GM21381 (cell line): ENCODE data around the gene ZNF669.
"Not testable (repeated sequence)": the region's sequence is repeated elsewhere in the genome, so short reads cannot be mapped to it uniquely, and the experiment has no call there.

Experiments used
- ATAC-seq: cut with Tn5 transposase; IDR thresholded peaks from one replicate; pipeline ENCODE4 v1.9.1; 2021; ENCODE audit warnings: mild to moderate bottlenecking, moderate library complexity; ENCODE audit not compliant: unreplicated experiment

ZNF669 gene

DNA sequence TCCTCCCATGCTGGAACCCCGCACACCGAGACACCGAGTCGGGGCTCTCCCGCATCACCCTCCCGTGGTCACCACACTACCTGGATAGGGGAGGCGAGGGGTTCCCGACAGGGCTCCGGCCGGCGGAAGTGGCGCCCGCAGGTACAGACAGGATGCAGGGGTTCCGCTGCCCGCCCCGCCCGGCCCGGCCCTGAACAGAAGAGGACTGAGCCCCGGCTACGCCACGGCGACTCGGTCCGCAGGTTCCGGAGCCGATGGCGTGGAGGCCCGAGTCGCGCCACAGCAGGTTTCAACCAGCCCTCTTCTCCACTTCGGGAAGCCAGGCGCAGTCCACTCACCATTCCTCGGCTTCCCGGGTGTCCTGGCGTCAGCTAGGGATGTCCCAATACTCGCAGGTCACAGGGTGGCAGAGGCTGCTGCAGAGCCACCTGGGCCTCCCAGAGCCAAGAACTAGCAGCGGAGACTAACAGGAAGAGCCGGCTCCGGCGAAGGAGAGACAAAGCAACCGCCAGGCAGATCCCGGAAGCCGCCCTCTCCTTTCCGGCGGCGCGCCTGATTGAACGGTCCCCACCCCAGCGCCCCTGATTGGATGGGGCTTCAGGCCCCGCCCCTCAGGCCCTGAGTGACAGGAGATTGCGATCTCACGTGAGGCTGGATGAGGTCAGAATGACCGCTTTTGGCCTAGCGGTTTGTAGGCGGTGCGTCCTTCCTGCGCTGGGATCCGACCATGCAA is at the start of gene ZNF669:
Gene ZNF669 (minus strand): TSS at position 498 of the 733 bp plus-strand sequence. CDS start 157 bp downstream, at position 341.
- peak; percentile 99 for ATAC-seq

DNA sequence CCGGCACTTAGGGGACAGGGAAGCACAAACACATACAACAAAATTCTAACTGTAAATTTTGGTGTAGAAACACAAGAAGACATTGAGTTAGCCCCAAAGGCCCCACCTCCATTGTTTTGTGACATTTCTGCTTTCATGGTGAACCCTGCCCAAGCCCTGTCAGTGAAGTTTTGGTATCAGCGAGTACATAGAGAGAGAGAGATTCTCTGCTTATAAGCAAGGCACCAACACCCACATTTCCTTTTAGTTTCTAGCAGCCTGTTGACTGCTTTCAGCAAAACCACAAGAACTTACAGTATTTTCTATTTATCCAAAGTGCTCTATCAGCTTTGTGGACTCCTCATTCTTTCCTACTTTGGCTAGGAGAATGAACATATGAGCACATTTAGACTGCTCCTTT is 43.6 kb upstream of the ZNF669 start:
- ATAC-seq: no peak

DNA sequence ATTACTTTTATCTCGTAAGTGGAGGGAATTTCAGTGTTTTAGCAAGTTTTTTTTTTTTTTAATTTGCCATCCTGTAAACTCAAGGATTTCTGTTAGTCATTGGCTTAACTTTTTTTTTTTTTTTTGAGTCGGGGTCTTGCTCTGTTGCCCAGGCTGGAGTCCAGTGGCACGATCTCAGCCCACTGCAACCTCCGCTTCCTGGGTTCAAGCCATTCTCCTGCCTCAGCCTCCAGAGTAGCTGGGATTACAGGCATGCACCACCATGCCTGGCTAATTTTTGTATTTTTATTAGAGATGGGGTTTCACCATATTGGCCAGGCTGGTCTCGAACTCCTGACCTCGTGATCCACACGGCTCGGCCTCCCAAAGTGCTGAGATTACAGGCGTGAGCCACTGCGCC is 43.0 kb upstream of the ZNF669 start:
- ATAC-seq: not testable (repeated sequence)

DNA sequence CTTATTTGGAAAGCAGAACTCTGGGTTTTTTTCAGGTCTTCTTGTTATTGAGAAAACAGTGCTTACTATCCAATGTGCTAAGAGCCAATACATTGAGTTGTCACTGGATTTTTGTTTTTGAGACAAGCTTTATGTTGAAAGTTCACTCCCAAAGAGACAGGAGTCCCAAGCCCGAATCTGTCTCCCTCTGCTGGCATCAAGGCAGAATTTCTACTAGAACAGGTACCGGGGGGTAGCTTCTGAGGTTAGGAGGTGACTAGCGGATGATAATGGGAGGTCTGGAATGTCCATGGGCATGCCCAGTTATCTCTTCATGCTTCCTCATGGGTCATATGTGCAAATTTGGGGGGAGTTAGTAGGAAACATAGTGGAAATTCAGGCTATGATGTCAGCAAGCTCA is 42.5 kb upstream of the ZNF669 start:
- no peak for ATAC-seq

DNA sequence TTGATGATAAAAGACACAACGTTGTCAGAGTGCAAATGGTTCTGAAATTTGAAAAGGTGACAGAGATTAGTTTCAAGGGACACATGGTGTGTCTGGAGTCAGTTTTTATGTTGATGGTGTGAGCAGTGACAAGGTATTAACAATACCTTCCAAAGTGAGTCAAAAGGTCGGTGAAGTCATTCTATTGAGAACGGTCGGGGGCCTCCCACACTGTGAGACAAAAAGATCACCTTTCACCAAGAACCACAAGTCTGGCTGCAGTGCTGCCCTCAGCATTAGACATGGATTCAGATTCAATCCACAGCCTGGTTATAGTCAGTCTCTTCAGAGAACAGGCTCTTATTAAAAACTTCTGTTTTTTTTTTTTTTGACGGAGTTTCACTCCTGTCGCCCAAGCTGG is 41.1 kb upstream of the ZNF669 start:
- no peak for ATAC-seq

DNA sequence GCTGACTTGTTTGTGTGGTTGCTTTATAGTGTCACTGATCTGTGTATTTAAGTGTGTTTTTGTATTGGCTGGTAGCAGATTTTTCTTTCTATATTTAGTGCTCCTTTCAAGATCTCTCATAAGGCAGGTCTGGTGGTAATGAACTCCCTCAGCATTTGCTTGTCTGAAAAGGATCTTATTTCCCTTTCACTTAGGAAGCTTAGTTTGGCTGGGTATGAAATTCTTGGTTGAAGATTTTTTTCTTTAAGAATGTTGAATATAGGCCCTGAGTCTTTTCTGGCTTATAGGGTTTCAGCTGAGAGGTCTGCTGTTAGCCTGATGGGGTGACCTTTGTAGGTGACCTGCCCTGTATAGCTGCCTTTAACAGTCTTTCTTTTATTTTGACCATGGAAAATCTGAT is 35.4 kb upstream of the ZNF669 start:
- not testable (repeated sequence) for ATAC-seq

DNA sequence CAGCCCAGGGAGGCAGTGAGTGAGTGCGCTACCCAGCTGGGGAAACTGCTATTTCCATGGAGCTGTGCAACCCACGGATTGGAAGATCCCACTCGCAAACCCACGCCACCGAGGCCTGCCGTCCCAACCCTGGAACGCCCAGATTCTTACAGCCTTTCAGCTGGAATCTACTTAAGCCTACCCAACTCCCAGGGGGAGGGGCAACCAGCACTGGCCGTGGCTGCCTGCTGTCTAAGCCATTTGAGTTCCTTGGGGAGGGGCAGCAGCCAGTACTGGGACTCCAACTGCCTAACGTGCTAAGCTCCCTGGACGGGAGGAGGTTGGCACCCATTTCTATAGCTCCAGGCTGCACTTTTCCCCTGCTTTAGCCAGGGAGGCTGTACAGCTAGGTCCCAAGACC is 27.1 kb upstream of the ZNF669 start:
- ATAC-seq: no peak

DNA sequence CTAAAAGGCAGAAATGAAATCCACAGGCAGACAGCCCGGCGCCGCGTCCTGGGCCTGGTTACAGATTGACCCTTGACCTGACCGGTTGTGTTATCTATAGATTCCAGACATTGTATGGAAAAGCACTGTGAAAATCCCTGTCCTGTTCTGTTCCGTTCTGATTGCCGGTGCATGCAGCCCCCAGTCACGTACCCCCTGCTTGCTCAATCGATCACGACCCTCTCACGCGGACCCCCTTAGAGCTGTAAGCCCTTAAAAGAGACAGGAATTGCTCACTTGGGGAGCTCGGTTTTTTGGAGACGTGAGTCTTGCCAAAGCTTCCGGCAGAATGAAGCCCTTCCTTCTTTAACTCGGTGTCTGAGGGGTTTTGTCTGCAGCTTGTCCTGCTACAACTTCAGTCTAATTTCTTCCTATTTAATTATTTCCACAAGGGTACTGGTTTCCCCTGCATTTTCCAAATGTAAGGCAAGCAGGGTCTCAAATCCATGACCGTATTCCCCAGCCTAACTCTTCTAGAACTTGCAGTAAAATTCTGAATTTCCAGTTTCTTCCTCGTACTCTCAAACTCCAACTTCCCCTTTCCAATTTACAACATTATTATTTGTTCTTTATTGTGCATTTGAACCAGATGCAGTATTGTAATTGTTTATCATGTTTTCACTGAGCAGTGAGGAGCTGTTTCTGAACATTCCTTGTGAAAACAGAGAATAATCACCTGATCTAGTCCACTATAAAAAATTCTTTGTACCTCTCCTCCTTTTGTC is 23.5 kb upstream of the ZNF669 start:
- ATAC-seq: not testable (repeated sequence)

DNA sequence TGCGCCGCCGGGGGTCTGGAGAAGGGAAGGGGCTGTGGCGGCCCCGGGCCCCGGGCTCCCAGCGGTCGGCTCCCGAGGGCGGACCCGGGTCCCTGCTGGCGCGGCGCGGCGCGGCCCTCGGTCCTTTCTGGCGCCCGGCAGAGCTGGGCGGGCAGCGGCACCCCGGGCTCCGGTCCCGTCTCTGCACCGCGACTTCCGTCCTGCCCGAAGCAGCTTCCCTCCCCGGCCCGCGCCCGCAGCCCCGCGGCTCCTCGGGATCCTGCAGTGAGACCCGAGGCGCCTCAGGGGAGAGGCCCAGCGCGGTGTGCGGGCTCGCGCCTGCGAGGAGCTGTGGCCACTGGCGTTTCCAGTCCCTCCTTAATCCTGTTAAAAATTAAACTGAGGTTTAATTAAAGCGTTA is 22.4 kb upstream of the ZNF669 start:
- peak; percentile 59 for ATAC-seq

DNA sequence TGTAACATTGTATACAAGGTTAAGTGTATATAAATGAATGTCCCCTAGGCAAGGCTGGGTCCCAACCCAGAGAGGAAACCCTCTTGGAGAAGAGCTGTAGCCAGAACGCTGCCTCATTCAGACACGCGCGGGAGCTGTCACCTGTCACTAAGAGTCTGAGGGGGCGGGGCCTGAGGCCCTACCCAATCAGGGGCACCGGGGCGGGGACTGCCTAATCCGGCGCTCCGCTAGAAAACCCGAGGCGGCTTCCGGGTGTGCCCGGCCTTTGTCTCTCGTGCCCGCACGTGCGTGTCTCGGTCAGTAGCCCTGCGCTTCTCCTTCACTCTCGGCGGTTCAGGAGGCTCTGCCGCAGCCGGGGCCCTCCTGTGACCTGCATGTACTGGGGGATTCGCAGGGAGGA is 22.0 kb upstream of the ZNF669 start:
- peak; percentile 98 for ATAC-seq

DNA sequence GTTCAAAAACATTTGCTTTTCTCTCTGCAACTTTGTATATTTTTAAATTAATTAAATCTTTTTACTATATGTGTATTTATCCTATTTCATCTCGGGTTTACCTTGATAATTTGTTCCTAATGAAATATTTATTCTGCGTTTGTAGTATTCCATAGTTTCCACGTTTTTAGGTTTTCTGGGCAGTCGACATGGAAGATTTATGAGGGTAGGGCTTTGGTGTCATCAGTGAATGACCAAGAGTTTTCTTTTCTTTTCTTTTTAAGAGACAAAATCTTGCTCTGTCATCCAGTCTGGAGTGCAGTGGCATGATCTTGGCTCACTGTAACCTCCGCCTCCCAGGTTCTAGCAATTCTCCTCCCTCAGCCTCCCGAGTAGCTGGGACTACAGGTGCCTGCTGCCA is 17.2 kb upstream of the ZNF669 start:
- ATAC-seq: no peak

DNA sequence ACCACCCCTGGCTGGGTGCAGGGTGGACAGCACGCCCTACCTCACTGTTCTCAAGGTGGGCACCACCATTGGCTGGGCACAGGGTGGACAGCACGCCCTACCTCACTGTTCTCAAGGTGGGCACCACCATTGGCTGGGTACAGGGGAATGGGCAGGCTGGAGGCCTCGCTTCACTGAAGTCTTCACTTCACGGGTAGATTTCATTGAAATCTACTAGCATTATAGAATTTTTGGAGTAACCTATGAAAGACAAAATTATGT is 16.2 kb upstream of the ZNF669 start:
- not testable (repeated sequence) for ATAC-seq

DNA sequence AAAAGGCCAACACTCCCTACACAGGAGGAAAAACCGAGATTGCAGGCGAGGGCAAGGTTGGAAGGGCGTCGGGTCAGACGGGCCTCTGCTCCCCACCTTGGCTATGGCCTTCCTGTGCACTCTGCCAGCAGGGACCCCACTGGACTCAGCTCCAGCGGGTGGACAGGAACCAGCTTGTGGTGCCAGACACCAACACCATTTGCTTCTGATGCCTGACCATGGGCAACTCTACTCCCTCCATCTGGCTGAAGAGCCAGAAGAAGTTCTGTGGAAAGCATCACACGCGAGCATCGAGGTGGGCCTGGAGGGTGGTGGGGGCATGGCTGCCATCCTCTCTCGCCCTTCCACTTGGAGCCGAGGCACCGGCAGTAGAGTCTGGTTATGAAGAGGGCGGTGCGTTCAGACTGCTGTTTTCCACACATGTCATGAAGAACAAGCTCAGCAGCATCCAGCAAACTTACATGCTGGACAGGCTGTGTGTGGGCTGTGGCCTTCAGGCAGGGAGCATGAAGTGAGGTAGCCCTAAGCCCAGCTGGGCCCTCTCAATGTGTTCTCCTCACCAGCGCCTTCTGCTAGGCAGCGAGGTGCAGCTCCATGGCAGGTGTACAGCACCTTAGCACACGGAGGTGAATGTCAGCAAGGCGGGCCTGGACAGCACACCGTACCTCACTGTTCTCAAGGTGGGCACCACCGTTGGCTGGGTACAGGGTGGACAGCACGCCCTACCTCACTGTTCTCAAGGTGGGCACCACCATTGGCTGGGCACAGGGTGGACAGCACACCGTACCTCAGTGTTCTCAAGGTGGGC is 15.6 kb upstream of the ZNF669 start:
- no peak for ATAC-seq

DNA sequence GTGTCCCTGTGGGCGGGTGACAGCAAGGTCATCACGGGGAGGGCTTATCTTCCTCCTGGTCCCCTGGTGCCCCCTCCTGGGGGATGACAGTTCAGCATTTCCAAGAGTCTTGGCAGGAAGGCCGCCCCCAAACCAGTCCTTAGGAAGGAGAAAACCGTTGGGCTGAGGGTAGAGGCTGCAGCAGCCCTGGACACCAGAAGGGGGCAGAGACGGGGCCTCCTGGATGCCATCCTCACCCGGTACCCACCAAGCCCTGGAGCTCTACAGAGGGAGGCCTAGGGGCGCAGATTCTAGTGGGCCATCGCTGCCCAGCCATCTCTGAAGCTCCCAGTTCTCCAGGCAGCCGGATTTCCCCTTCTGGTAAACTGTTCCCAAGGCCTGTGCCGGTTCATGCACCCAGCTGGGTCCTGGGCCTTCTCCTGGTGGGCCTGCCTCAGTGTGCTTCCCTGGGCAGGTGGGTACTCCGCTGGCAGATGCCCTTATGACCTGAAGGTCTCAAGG is 14.8 kb upstream of the ZNF669 start:
- no peak for ATAC-seq

DNA sequence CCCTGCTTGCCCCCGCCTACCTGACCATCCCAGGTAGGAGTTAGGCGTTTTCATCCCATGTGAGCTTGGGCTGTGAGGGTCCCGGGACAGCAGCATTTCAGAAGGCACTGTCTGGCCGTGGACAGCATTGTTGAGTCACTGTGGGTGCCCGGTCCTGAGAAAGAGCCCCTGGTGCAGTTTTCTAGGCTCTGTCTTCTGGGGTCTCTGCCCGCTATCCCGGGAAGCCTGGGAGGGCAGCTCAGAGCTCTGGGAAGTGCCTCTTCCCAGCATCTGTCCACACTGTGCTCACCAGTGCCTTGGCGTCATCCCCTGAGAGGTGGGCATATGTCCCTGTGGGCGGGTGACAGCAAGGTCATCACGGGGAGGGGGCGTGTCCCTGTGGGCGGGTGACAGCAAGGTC is 11.4 kb upstream of the ZNF669 start:
- no peak for ATAC-seq

DNA sequence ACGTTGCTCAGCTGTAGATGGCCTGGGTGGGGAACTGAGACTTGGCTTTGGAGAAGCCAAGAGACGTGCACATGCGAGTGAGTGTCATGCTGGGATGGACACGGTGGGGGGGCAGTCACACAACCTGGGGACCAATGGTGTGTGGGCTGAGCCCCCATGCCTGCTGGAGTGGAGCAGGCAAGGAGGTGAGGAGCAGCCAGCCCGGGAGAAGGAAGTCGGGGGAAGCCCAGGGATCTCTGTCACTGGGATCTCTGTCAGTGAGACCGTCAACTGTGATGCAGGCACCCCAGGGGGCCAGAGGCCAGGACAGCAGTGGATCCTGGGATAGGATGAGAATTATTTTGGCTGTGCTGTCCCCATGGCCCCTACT is 11.0 kb upstream of the ZNF669 start:
- no peak for ATAC-seq

DNA sequence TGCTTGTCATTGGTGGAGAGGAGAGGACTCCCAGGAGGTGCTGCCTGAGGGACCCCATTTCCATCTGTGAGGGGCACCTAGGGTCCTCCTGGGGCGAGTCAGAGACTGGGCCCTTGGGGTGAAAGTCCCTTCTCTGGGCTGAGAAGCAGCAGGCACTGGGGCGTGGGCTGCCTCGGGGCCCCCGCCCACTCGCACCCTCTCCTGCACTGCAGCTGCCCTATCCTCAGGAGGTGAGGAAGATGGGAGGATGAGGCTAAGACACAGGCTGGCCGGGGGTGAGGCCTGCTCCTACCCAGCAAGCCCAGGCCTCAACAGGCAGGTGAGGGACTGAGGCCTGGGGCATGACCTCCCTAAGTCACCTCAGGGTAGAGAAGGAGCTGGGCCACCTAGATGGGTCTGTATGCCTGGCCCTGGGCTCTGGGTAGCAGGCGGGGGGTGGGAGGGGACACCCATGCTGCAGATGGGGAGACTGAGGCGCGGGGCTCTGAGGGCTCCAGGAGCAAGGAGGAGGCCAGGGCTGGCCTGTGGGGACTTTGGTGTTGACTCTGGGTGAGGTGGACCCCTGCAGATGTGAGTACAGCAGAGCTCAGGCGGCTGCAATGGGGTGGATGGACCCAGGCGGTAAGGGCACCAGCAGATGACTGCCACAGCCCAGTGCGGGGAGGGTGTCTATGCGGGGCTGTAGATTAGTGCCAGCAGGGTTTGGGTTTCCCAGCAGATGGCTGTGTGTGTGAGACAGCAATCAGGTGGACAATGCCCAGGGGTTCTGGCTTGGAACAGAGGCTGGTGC is 10.4 kb upstream of the ZNF669 start:
- no peak for ATAC-seq

DNA sequence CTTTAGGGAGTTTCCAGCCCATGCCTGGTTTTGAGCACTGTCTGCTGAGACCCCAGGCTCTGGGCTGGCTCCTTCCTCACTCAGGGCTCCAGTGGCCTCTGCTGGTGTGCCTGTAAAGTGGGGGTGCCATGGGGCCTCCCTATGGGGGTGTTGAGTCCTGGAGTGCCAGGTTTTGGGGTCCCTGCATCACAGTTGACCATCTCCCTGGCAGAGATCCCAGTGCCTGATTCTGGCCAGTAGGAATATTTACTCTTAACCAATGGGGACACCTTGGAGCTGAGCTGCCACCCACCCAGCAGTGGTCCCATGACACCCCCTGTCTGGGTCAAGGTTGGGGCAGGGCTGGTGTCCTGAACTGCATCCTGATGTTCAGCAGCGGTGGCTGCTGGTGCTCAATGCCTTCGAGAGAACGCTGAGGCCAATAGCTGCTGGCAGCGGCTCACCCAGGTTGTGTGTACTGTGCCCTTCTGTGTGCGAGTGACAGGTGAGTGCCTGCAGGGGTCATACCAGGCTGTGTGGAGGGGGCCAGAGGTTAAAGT is 9.6 kb upstream of the ZNF669 start:
- no peak for ATAC-seq

DNA sequence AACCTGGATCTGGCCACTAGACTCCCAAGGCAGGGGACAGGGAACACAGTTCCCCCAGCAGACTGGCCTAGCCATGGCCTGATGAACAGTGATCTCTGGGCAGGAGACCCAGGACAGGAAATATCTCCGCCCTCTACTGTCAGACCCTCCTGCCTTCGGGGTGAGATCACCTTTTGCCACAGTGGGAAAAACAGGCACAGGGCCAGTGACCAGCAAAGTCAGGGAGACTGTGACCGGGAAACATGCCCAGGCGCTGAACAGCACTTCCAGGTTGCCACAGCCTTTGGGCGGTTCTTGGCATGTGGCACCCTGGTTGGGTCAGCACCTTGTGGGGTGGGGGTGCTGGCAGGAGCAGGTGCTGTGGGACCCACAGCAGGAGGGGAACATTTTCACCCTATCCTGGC is 8.9 kb upstream of the ZNF669 start:
- ATAC-seq: no peak

DNA sequence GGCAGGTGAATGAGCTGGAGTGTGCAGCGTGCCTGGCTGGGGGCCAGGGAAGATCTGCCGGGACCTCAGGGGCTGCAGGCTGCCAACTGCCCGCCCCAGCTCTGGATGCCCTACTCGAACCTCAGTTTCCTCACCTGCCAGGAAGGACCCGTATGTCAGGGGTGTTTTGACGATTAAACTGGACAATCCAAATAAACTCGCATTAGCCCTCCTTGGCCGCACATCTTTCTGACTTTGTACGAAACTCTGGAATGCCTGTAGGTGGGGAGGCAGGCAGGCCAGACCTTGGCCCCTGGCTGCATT is 8.3 kb upstream of the ZNF669 start:
- ATAC-seq: no peak
